Endodermal cell (in vitro differentiated cells): ENCODE data around the gene TPK1. TPM values are rescaled to one million over a fixed set of nuclear protein-coding genes. Genes with fewer than 3 reads are reported as not detected.
"Not testable (repeated sequence)": the region's sequence is repeated elsewhere in the genome, so short reads cannot be mapped to it uniquely, and the experiment has no call there.

Experiments
- DNase-seq: peaks from one replicate; pipeline ENCODE4 v3.0.0-alpha.2; 2017
- H3K27ac ChIP-seq: 2 replicates; pipeline ENCODE4 v1.5.1; 2013; ENCODE audit warnings: mild to moderate bottlenecking, low read depth, low read length, moderate library complexity
- H3K27me3 ChIP-seq: 2 replicates; pipeline ENCODE4 v1.6.1; 2013; ENCODE audit warnings: mild to moderate bottlenecking, low read length, moderate library complexity; ENCODE audit not compliant: insufficient read depth, control insufficient read depth, poor library complexity, severe bottlenecking
- H3K36me3 ChIP-seq: 2 replicates; pipeline ENCODE4 v1.7.0; 2013; ENCODE audit warnings: mild to moderate bottlenecking, low read length, moderate library complexity; ENCODE audit not compliant: control insufficient read depth, insufficient read depth
- H3K4me1 ChIP-seq: one replicate; pipeline ENCODE4 v1.7.0; 2013; ENCODE audit warnings: low read length; ENCODE audit not compliant: control insufficient read depth, insufficient read depth
- H3K4me3 ChIP-seq: 2 replicates; pipeline ENCODE4 v1.5.1; 2013; ENCODE audit warnings: mild to moderate bottlenecking, low read length, moderate library complexity
- H3K9ac ChIP-seq: 2 replicates; pipeline ENCODE4 v1.6.1; 2013; ENCODE audit warnings: mild to moderate bottlenecking, low read length, moderate library complexity; ENCODE audit not compliant: poor library complexity, severe bottlenecking; ENCODE audit errors: extremely low read depth
- H3K9me3 ChIP-seq: 2 replicates; pipeline ENCODE4 v1.6.1; 2013; ENCODE audit warnings: mild to moderate bottlenecking, low read length, moderate library complexity; ENCODE audit not compliant: control insufficient read depth
- H3K27ac Mint-ChIP-seq: 2 replicates; pipeline ENCODE4 v1.8.0; 2020; ENCODE audit warnings: mixed read lengths
- H3K27me3 Mint-ChIP-seq: 2 replicates; pipeline ENCODE4 v1.8.0; 2021; ENCODE audit warnings: mild to moderate bottlenecking, mixed read lengths; ENCODE audit not compliant: insufficient read depth
- H3K36me3 Mint-ChIP-seq: 2 replicates; pipeline ENCODE4 v1.8.0; 2020; ENCODE audit warnings: low read depth, mixed read lengths
- H3K4me1 Mint-ChIP-seq: 2 replicates; pipeline ENCODE4 v1.8.0; 2020; ENCODE audit warnings: mixed read lengths
- H3K4me3 Mint-ChIP-seq: 2 replicates; pipeline ENCODE4 v1.8.0; 2020; ENCODE audit warnings: mild to moderate bottlenecking, moderate library complexity, mixed read lengths
- H3K9me3 Mint-ChIP-seq: 2 replicates; pipeline ENCODE4 v1.8.0; 2020; ENCODE audit warnings: mild to moderate bottlenecking, mixed read lengths
- CTCF ChIP-seq: fragments of 200-600 bp; sonication (generic); conservative IDR thresholded peaks from 2 replicates; pipeline ENCODE4 v1.5.0; 2021; ENCODE audit warnings: antibody characterized with exemption, mild to moderate bottlenecking
- WGBS, 2 experiments: methylation state at CpG; one replicate each; pipeline versions ENCODE4 v1.1.5 to v1.1.7; 2013; ENCODE audit warnings: missing lambda C conversion rate in 2 of 2, mixed read lengths in 1 of 2; ENCODE audit not compliant: insufficient coverage in 1 of 2, insufficient read length in 1 of 2; 5-methylcytosine and 5-hydroxymethylcytosine counted together
- total RNA-seq, 2 donors: library from RNA; stranded (reverse); fragmentation: NEBNext Ultra II Directional in 1 of 2; extraction: Animal tissue kit (Norgen Biotek cat#: 25700) in 1 of 2; gene quantifications; 2 replicates in 1 of 2; 3 replicates in 1 of 2; pipeline ENCODE4 v1.2.1, GENCODE V29; 2021

The TPK1 gene
- total RNA-seq, 2 donors from 2014 or later: 9.7 TPM

- no peaks in the 10 kb centered on the region for H3K27me3 Mint-ChIP-seq
- Histone ChIP-seq H3K27ac (no peak overlapping the region), H3K4me1 (no peaks in the 10 kb centered on the region), H3K4me3 (no peak overlapping the region), H3K27me3 (no peaks in the 10 kb centered on the region), H3K9ac (no peak overlapping the region), H3K9me3 (no peaks in the 10 kb centered on the region), H3K36me3 (no peaks in the 10 kb centered on the region)
- no peak for DNase-seq
- 85 to 91% methylated on average over 1 of the region's 1 CpG for WGBS, 2 experiments
- H3K4me1 Mint-ChIP-seq: peaks cover 5% of the 10 kb centered on the region
- no peak overlapping the region for H3K4me3 Mint-ChIP-seq
- no peaks in the 10 kb centered on the region for H3K9me3 Mint-ChIP-seq
- no peaks in the 10 kb centered on the region for H3K36me3 Mint-ChIP-seq
- no peak overlapping the region for H3K27ac Mint-ChIP-seq
- no peak for TF ChIP-seq CTCF
Observed at GRCh38 chr7:144579687-144580086, 256.2 kb downstream of the TPK1 start.

- no peaks in the 10 kb centered on the region for H3K9me3 ChIP-seq
- TF ChIP-seq CTCF: no peak
- H3K36me3 ChIP-seq: no peaks in the 10 kb centered on the region
- H3K27me3 Mint-ChIP-seq: no peaks in the 10 kb centered on the region
- no peaks in the 10 kb centered on the region for H3K4me1 ChIP-seq
- H3K4me3 ChIP-seq: no peak overlapping the region
- peaks cover 5% of the 10 kb centered on the region for H3K4me1 Mint-ChIP-seq
- H3K9me3 Mint-ChIP-seq: no peaks in the 10 kb centered on the region
- H3K9ac ChIP-seq: no peak overlapping the region
- no peak overlapping the region for H3K27ac ChIP-seq
- no peaks in the 10 kb centered on the region for H3K27me3 ChIP-seq
- no peak for DNase-seq
- no peak overlapping the region for H3K27ac Mint-ChIP-seq
- 100% methylated on average over 3 of the region's 3 CpGs; no CpG with 5 or more reads in 1 of the 2 experiments for WGBS, 2 experiments
- no peak overlapping the region for H3K4me3 Mint-ChIP-seq
- H3K36me3 Mint-ChIP-seq: no peaks in the 10 kb centered on the region
Observed at GRCh38 chr7:144575456-144575855, 260.4 kb downstream of the TPK1 start.

GRCh38 chr7:144574753-144575152 lies 261.1 kb downstream of the TPK1 start:
- not testable (repeated sequence) for H3K4me1 ChIP-seq, H3K27ac ChIP-seq, DNase-seq, H3K4me3 Mint-ChIP-seq, H3K9me3 ChIP-seq, H3K36me3 Mint-ChIP-seq, H3K27ac Mint-ChIP-seq, H3K4me1 Mint-ChIP-seq, H3K27me3 Mint-ChIP-seq, H3K27me3 ChIP-seq, H3K36me3 ChIP-seq, H3K4me3 ChIP-seq, H3K9me3 Mint-ChIP-seq, H3K9ac ChIP-seq
- 72% methylated on average over 4 of the region's 5 CpGs; no CpG with 5 or more reads in 1 of the 2 experiments for WGBS, 2 experiments

- WGBS, 2 experiments: 95% methylated on average over 2 of the region's 3 CpGs; no CpG with 5 or more reads in 1 of the 2 experiments
- H3K27me3 ChIP-seq: no peaks in the 10 kb centered on the region
- H3K9ac ChIP-seq: no peak overlapping the region
- Mint-ChIP-seq H3K27ac (no peak overlapping the region), H3K36me3 (no peaks in the 10 kb centered on the region), H3K4me1 (peaks cover 7% of the 10 kb centered on the region), H3K9me3 (no peaks in the 10 kb centered on the region), H3K27me3 (no peaks in the 10 kb centered on the region), H3K4me3 (no peak overlapping the region)
- no peaks in the 10 kb centered on the region for H3K9me3 ChIP-seq
- no peak overlapping the region for H3K27ac ChIP-seq
- no peak overlapping the region for H3K4me3 ChIP-seq
- no peak for TF ChIP-seq CTCF
- H3K36me3 ChIP-seq: no peaks in the 10 kb centered on the region
- DNase-seq: no peak
- no peaks in the 10 kb centered on the region for H3K4me1 ChIP-seq
Observed at GRCh38 chr7:144568233-144568632, 267.6 kb downstream of the TPK1 start.
